ENCODE data around the gene ADGRB2. TPM values are rescaled to one million over a fixed set of nuclear protein-coding genes. Genes with fewer than 3 reads are reported as not detected.

The ADGRB2 gene
- total RNA-seq, 6 experiments from 2014 or later: 0.06 TPM; not detected in 4

DNA sequence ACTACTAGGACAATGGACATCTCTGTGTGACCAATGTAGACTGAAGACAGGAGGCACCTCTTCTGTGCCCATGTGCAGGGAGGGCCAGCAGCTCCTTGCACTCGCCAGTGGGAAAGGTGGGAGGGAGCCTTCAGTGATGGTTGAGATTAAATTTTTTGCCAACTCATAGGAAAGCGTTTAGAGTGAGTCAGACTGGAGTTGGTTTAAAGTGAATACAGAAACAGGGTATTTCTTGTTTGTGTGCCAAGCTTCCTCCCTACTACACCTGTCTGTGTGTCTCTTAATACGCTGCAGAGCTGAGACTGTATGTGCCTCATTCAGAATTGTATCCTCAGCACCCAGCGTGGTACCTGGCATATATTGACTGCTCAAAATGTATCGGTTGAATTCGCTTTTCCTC, 46.8 kb downstream of the ADGRB2 start:
- intact Hi-C loops (cut with DNase I): loop anchor here in 1 of 2 donors (10.0 kb wide), 1 partner anchor 53 kb away; no protein-coding TSS in a partner anchor
- H3K27me3 ChIP-seq: no peaks in the 10 kb centered on the region
- DNase-seq (no peak), ATAC-seq (no peak)
- H3K36me3 ChIP-seq: no peaks in the 10 kb centered on the region
- 76% methylated on average over 6 of the region's 6 CpGs for WGBS (ENCODE audit: insufficient coverage, low coverage, low lambda C conversion rate, missing lambda C conversion rate)
- H3K4me1 ChIP-seq: peaks cover 0 to 8% (median 2%) of the 10 kb centered on the region in 4 donors
- H3K4me3 ChIP-seq: no peak overlapping the region
- no peak overlapping the region for H3K27ac ChIP-seq
- no peaks in the 10 kb centered on the region for H3K9me3 ChIP-seq
- TF ChIP-seq, protein P1, sequence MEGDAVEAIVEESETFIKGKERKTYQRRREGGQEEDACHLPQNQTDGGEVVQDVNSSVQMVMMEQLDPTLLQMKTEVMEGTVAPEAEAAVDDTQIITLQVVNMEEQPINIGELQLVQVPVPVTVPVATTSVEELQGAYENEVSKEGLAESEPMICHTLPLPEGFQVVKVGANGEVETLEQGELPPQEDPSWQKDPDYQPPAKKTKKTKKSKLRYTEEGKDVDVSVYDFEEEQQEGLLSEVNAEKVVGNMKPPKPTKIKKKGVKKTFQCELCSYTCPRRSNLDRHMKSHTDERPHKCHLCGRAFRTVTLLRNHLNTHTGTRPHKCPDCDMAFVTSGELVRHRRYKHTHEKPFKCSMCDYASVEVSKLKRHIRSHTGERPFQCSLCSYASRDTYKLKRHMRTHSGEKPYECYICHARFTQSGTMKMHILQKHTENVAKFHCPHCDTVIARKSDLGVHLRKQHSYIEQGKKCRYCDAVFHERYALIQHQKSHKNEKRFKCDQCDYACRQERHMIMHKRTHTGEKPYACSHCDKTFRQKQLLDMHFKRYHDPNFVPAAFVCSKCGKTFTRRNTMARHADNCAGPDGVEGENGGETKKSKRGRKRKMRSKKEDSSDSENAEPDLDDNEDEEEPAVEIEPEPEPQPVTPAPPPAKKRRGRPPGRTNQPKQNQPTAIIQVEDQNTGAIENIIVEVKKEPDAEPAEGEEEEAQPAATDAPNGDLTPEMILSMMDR (IDR thresholded peaks at IDR 0.05): no peak
- TF ChIP-seq POLR2A (IDR thresholded peaks at IDR 0.05): no peak

DNA sequence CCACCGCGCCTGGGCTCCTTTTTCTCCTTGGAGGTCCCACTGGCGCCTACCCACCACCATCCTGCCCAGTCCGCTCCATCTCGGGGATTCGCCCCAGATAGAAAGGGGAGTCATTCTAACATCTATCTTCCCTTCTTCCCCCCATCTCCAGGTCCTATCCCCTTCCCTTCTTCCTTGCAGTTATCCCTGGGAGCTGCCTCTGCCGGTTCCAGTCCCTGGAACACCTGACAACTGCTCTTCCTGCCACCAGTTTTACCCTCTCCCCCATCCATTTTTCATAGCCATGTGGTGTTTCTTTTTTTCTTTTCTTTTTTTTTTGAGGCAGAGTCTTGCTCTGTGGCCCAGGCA, 48.3 kb downstream of the ADGRB2 start:
- peak overlapping the region in 2 of 3 donors; percentile 53 to 68 for H3K4me3 ChIP-seq
- DNase-seq (no peak), ATAC-seq (no peak)
- peaks cover 0 to 8% (median 2%) of the 10 kb centered on the region in 4 donors for H3K4me1 ChIP-seq
- WGBS (ENCODE audit: insufficient coverage, low coverage, low lambda C conversion rate, missing lambda C conversion rate): 5% methylated on average over 4 of the region's 7 CpGs
- no peaks in the 10 kb centered on the region for H3K9me3 ChIP-seq
- TF ChIP-seq POLR2A (IDR thresholded peaks at IDR 0.05): no peak
- TF ChIP-seq, protein P1 (IDR thresholded peaks at IDR 0.05): no peak
- intact Hi-C loops (cut with DNase I): loop anchor here in 1 of 2 donors (10.0 kb wide), 1 partner anchor 51 kb away; no protein-coding TSS in a partner anchor
- H3K36me3 ChIP-seq: no peaks in the 10 kb centered on the region
- no peaks in the 10 kb centered on the region for H3K27me3 ChIP-seq
- no peak overlapping the region for H3K27ac ChIP-seq

DNA sequence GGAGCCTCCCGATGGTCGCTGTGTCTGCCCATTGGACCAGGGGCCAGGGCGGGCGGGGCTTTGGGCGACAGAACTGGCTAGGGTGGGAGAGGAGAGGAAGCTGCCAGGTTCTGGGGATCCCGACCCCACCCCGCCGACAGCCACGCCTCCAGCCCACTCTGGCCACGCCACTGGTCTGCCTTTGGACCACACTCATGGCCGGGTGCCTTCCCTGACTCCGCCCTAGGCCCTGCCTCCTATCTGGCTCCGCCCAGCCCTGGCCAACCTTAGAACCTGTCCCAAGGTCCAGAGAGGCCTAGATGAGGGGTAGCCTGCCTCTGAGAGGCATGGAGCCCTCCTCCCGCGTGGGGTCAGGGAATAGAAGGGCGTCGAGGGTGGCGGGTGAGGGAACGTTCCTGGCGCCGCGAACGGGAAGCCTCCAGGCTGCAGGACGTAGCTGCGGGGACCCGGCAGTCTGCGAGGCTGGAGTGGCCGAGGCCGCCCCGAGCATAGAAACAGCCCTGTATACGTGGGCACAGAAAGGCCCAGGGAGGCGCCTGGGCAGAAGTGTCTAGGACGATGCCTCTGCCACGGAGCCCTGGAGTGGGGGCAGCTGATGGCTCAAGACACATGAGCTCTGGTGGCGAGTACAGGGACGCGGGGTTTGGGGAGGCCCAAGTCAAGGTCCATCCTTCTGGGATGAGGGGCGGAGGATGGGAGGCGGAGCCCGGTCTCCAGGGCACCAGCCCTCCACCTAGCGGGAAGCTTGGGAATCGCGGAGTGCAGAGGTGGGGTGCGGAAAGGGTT, 48.9 kb downstream of the ADGRB2 start:
- Histone ChIP-seq H3K9me3 (no peaks in the 10 kb centered on the region), H3K27ac (peak overlapping the region; percentile 52 to 74 (median 72)), H3K4me1 (peaks cover 0 to 8% (median 2%) of the 10 kb centered on the region in 4 donors), H3K27me3 (no peaks in the 10 kb centered on the region), H3K4me3 (peak overlapping the region; percentile 31 to 68 (median 53)), H3K36me3 (no peaks in the 10 kb centered on the region)
- peak; percentile 87 to 94 (median 90) for DNase-seq
- WGBS (ENCODE audit: insufficient coverage, low coverage, low lambda C conversion rate, missing lambda C conversion rate): 0% methylated on average over 1 of the region's 44 CpGs
- TF ChIP-seq POLR2A (IDR thresholded peaks at IDR 0.05): peak; percentile 67
- TF ChIP-seq, protein P1 (IDR thresholded peaks at IDR 0.05): peak; percentile 70 to 89 (median 88)
- intact Hi-C loops (cut with DNase I): loop anchor here in 1 of 2 donors (10.0 kb wide), 1 partner anchor 50 kb away; no protein-coding TSS in a partner anchor
- peak; percentile 94 to 98 (median 96) for ATAC-seq

DNA sequence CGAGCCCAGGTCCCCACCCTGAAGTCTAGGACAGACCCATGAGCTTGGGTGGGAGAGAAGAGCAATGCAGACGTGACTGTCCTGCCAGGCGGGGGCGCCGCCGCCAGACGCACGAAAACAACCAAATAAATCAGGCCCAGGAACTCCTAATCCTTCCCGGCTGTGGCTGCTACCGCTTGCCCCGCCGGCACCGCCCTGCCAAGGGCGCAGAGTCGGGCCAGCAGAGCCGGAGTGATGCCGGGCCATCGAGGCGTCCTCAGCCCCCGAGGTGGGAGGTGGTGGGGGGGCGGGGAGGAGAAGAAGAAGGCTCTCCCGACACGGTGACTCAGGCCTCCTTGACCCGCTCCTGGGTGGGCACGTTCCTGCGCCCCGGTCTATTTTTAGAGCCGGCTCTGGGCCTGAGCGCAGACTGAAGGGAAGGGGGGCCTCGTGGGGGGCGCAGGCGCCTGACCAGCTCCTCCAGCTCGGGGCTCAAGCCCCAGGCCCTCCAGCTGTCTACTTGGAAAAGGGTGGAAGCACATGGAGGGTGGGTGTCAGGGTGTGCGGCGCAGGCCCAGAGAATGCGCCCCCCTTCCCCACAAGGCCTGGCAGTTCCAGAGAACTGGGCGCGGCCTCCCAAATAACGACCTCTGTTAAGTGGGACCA, 49.6 kb downstream of the ADGRB2 start:
- Histone ChIP-seq H3K36me3 (no peaks in the 10 kb centered on the region), H3K4me1 (peaks cover 0 to 8% (median 2%) of the 10 kb centered on the region in 4 donors), H3K27me3 (no peaks in the 10 kb centered on the region), H3K4me3 (peak overlapping the region; percentile 31 to 68 (median 53)), H3K27ac (peak overlapping the region; percentile 52 to 74 (median 72)), H3K9me3 (no peaks in the 10 kb centered on the region)
- ATAC-seq: peak; percentile 33 to 45 (median 37)
- intact Hi-C loops (cut with DNase I): loop anchor here in 1 of 2 donors (10.0 kb wide), 1 partner anchor 50 kb away; no protein-coding TSS in a partner anchor
- DNase-seq: peak in 2 of 3 donors; percentile 40 to 64
- TF ChIP-seq, protein P1 (IDR thresholded peaks at IDR 0.05): peak; percentile 10 to 44 (median 38)
- no peak for TF ChIP-seq POLR2A (IDR thresholded peaks at IDR 0.05)
- WGBS (ENCODE audit: insufficient coverage, low coverage, low lambda C conversion rate, missing lambda C conversion rate): 0% methylated on average over 8 of the region's 39 CpGs
